ENCODE data around the gene PIGS. TPM values are rescaled to one million over a fixed set of nuclear protein-coding genes. Genes with fewer than 3 reads are reported as not detected.

Gene PIGS
- total RNA-seq, 1 donor: 49.9 TPM

DNA sequence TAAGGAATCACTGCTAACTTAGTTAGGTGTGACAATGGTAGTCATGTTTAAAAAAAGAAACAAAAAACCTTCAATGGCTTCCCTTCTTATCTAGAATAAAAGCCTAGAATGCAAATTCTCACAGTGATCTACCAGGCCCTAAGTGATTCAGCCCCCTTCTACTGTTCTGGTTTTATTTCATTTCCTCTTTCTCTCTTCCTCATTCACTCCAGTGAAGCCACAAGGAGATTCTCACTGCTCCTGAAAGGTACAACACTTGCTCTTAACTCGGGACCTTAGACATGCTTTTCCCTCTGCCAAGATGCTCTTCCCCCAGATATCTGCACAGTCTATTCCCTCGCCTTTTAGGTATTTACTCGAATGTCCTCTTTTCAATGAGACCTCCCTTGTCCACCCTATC, 3.7 kb downstream of the PIGS start:
- H3K27ac ChIP-seq (ENCODE audit: low read depth, low read length): no peak overlapping the region
- peaks cover 5% of the 10 kb centered on the region for H4K20me1 ChIP-seq (ENCODE audit: insufficient read depth, low read length)
- TF ChIP-seq, protein P1, sequence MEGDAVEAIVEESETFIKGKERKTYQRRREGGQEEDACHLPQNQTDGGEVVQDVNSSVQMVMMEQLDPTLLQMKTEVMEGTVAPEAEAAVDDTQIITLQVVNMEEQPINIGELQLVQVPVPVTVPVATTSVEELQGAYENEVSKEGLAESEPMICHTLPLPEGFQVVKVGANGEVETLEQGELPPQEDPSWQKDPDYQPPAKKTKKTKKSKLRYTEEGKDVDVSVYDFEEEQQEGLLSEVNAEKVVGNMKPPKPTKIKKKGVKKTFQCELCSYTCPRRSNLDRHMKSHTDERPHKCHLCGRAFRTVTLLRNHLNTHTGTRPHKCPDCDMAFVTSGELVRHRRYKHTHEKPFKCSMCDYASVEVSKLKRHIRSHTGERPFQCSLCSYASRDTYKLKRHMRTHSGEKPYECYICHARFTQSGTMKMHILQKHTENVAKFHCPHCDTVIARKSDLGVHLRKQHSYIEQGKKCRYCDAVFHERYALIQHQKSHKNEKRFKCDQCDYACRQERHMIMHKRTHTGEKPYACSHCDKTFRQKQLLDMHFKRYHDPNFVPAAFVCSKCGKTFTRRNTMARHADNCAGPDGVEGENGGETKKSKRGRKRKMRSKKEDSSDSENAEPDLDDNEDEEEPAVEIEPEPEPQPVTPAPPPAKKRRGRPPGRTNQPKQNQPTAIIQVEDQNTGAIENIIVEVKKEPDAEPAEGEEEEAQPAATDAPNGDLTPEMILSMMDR (IDR thresholded peaks at IDR 0.05; ENCODE audit: extremely low read depth, low read depth, low read length): no peak
- no peak overlapping the region for H3K4me2 ChIP-seq (ENCODE audit: insufficient read depth, low read length)
- H3K4me1 ChIP-seq (ENCODE audit: insufficient read depth, low read length): peaks cover 26% of the 10 kb centered on the region
- no peaks in the 10 kb centered on the region for H3K9me3 ChIP-seq (ENCODE audit: low read depth, low read length)
- H3K36me3 ChIP-seq (ENCODE audit: insufficient read depth, low read length): peaks cover 5% of the 10 kb centered on the region
- peaks cover 48% of the 10 kb centered on the region for H3K79me2 ChIP-seq (ENCODE audit: insufficient read depth, low read length)
- no peak overlapping the region for H3K4me3 ChIP-seq (ENCODE audit: insufficient read depth, low read length)
- no peak for DNase-seq (ENCODE audit: insufficient read length, low spot score, missing footprints)
- no peaks in the 10 kb centered on the region for H3K27me3 ChIP-seq (ENCODE audit: insufficient read depth, low read length)
- H2AFZ ChIP-seq (ENCODE audit: low read length): no peak overlapping the region

DNA sequence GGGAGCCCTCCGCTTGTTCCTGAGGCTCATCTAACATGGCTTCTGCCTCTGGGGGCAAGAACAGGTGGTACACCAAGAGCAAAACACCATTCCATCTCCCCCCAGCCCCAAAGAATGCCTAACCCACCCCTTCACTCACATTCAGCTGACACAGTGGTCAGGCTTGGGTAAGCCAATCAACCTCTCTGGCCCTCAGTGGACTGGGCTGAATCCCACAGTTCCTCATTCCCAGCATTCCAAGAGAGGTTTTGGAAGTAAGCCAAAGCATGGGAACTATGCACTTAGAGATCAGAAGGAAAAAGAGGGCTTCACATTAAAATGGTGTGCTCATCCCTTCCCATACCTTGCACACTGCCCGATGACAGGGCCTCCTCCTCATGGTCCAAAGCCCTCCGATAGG, 7.8 kb downstream of the PIGS start:
- Histone ChIP-seq H3K27ac (ENCODE audit: low read depth, low read length) (no peak overlapping the region), H3K27me3 (ENCODE audit: insufficient read depth, low read length) (no peaks in the 10 kb centered on the region), H3K4me2 (ENCODE audit: insufficient read depth, low read length) (no peak overlapping the region), H2AFZ (ENCODE audit: low read length) (no peak overlapping the region), H3K36me3 (ENCODE audit: insufficient read depth, low read length) (peaks cover 13% of the 10 kb centered on the region), H3K9me3 (ENCODE audit: low read depth, low read length) (no peaks in the 10 kb centered on the region), H4K20me1 (ENCODE audit: insufficient read depth, low read length) (peaks cover 3% of the 10 kb centered on the region), H3K4me1 (ENCODE audit: insufficient read depth, low read length) (peaks cover 6% of the 10 kb centered on the region), H3K4me3 (ENCODE audit: insufficient read depth, low read length) (no peak overlapping the region), H3K79me2 (ENCODE audit: insufficient read depth, low read length) (peaks cover 24% of the 10 kb centered on the region)
- TF ChIP-seq, protein P1 (IDR thresholded peaks at IDR 0.05; ENCODE audit: extremely low read depth, low read depth, low read length): no peak
- no peak for DNase-seq (ENCODE audit: insufficient read length, low spot score, missing footprints)

DNA sequence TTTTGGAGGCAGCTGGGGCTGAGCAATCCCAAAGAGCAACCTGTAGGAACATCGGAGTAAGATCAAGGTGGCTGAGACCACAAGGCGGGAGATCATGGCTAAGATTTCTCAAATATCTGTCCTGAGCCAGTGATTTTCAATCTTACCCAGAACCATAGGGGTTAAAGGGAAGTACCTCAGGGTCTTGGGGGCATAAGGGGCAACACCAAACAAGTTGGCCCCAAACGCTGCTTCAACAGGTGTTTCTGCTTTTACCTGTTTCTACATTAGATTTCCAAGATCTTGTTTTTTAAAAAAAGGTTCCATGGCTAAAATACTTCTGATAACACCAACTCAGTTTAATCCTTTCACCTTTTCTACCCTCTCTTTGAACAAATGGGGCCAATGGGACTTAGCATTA, 16.3 kb downstream of the PIGS start:
- Histone ChIP-seq H3K36me3 (ENCODE audit: insufficient read depth, low read length) (peaks cover 49% of the 10 kb centered on the region), H3K4me3 (ENCODE audit: insufficient read depth, low read length) (no peak overlapping the region), H3K27ac (ENCODE audit: low read depth, low read length) (no peak overlapping the region), H2AFZ (ENCODE audit: low read length) (no peak overlapping the region), H4K20me1 (ENCODE audit: insufficient read depth, low read length) (peaks cover 18% of the 10 kb centered on the region), H3K79me2 (ENCODE audit: insufficient read depth, low read length) (peaks cover 14% of the 10 kb centered on the region), H3K4me2 (ENCODE audit: insufficient read depth, low read length) (no peak overlapping the region), H3K4me1 (ENCODE audit: insufficient read depth, low read length) (peaks cover 5% of the 10 kb centered on the region), H3K9me3 (ENCODE audit: low read depth, low read length) (no peaks in the 10 kb centered on the region), H3K27me3 (ENCODE audit: insufficient read depth, low read length) (no peaks in the 10 kb centered on the region)
- DNase-seq (ENCODE audit: insufficient read length, low spot score, missing footprints): no peak
- TF ChIP-seq, protein P1 (IDR thresholded peaks at IDR 0.05; ENCODE audit: extremely low read depth, low read depth, low read length): no peak

DNA sequence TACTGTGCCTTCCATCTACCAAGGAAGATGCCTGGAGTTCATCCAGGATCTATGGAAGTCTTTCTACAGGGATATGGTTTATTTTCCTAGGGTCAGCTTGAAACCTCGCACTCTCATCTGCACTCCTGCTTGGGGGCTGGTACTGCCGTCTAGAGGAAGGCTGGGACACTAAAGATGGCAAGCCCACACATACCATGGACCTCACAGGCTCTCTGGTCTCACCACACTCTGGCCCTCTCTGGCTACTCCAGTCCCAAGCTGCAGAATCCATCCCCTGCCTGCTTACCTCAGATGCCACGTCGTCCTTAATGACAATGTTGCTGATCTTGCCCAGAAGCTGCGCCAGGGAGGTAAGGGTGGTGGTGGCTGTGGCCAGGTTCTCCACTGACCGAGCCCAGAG, 16.8 kb downstream of the PIGS start:
- Histone ChIP-seq H3K4me2 (ENCODE audit: insufficient read depth, low read length) (no peak overlapping the region), H3K36me3 (ENCODE audit: insufficient read depth, low read length) (peaks cover 45% of the 10 kb centered on the region), H3K9me3 (ENCODE audit: low read depth, low read length) (no peaks in the 10 kb centered on the region)

More for the DNA sequence above, 16.8 kb downstream of the PIGS start:
- Histone ChIP-seq H3K4me3 (ENCODE audit: insufficient read depth, low read length) (no peak overlapping the region), H2AFZ (ENCODE audit: low read length) (no peak overlapping the region), H3K27me3 (ENCODE audit: insufficient read depth, low read length) (no peaks in the 10 kb centered on the region), H3K79me2 (ENCODE audit: insufficient read depth, low read length) (peaks cover 15% of the 10 kb centered on the region), H3K27ac (ENCODE audit: low read depth, low read length) (no peak overlapping the region), H3K4me1 (ENCODE audit: insufficient read depth, low read length) (peaks cover 5% of the 10 kb centered on the region), H4K20me1 (ENCODE audit: insufficient read depth, low read length) (peaks cover 22% of the 10 kb centered on the region)
- TF ChIP-seq, protein P1 (IDR thresholded peaks at IDR 0.05; ENCODE audit: extremely low read depth, low read depth, low read length): peak; percentile 33
- no peak for DNase-seq (ENCODE audit: insufficient read length, low spot score, missing footprints)

Measured in osteoblast (primary cell).